CD4-positive, alpha-beta T cell treated with Interferon gamma for 1 hour (primary cell): ENCODE measurements around the gene RTN1.

Experiments
- DNase-seq: peaks from one replicate; pipeline ENCODE4 v3.0.0-alpha.2; 2020

The RTN1 gene

GRCh38 chr14:59787045-59787674 lies 83.4 kb downstream of the RTN1 start:
- DNase-seq = no peak

- DNase-seq = no peak
Measured at GRCh38 chr14:59785629-59786028, 84.9 kb downstream of the RTN1 start.

GRCh38 chr14:59782760-59783159 lies 87.8 kb downstream of the RTN1 start:
- no peak for DNase-seq

GRCh38 chr14:59777006-59777579 lies 93.5 kb downstream of the RTN1 start:
- DNase-seq = no peak

GRCh38 chr14:59776468-59776867 lies 94.1 kb downstream of the RTN1 start:
- DNase-seq = no peak

GRCh38 chr14:59772233-59772632 lies 98.3 kb downstream of the RTN1 start:
- DNase-seq = no peak

- DNase-seq = no peak
Measured at GRCh38 chr14:59771577-59771976, 99.0 kb downstream of the RTN1 start.

GRCh38 chr14:59769586-59769985 lies 101.0 kb downstream of the RTN1 start:
- no peak for DNase-seq

- DNase-seq = no peak
Measured at GRCh38 chr14:59768855-59769375, 101.7 kb downstream of the RTN1 start.

GRCh38 chr14:59761851-59762250 lies 108.7 kb downstream of the RTN1 start:
- no peak for DNase-seq

GRCh38 chr14:59755409-59756135 lies 115.0 kb downstream of the RTN1 start:
- DNase-seq = no peak

GRCh38 chr14:59754256-59754655 lies 116.3 kb downstream of the RTN1 start:
- DNase-seq = no peak

- DNase-seq = no peak
Measured at GRCh38 chr14:59753512-59753911, 117.1 kb downstream of the RTN1 start.

- no peak for DNase-seq
Measured at GRCh38 chr14:59751578-59751977, 119.0 kb downstream of the RTN1 start.

GRCh38 chr14:59739794-59740193 lies 130.8 kb downstream of the RTN1 start:
- no peak for DNase-seq

GRCh38 chr14:59728304-59728703 lies 142.3 kb downstream of the RTN1 start:
- DNase-seq = no peak

- DNase-seq = no peak
Measured at GRCh38 chr14:59727073-59727661, 143.4 kb downstream of the RTN1 start.

GRCh38 chr14:59711080-59711479 lies 159.5 kb downstream of the RTN1 start:
- DNase-seq = no peak

- no peak for DNase-seq
Measured at GRCh38 chr14:59707778-59708561, 162.6 kb downstream of the RTN1 start.

- no peak for DNase-seq
Measured at GRCh38 chr14:59705866-59706265, 164.7 kb downstream of the RTN1 start.

- no peak for DNase-seq
Measured at GRCh38 chr14:59705245-59705644, 165.3 kb downstream of the RTN1 start.

- DNase-seq = no peak
Measured at GRCh38 chr14:59704054-59704645, 166.4 kb downstream of the RTN1 start.

- DNase-seq = no peak
Measured at GRCh38 chr14:59699442-59699841, 171.1 kb downstream of the RTN1 start.
